ENCODE measurements around the gene ADGRV1.
"Not testable (repeated sequence)": the region's sequence is repeated elsewhere in the genome, so short reads cannot be mapped to it uniquely, and the experiment has no call there.

Gene ADGRV1

GRCh38 chr5:90655423-90655822, 96.8 kb downstream of the ADGRV1 start:
- H3K27ac ChIP-seq, result no peak overlapping the region
- TF ChIP-seq CTCF (IDR thresholded peaks at IDR 0.05), result no peak
- no peak for TF ChIP-seq ZFX (IDR thresholded peaks at IDR 0.05; ENCODE audit: borderline replicate concordance)

GRCh38 chr5:90657030-90657429, 98.4 kb downstream of the ADGRV1 start:
- TF ChIP-seq CTCF (IDR thresholded peaks at IDR 0.05), result no peak
- H3K27ac ChIP-seq, result no peak overlapping the region

- no peak for TF ChIP-seq ZFX (IDR thresholded peaks at IDR 0.05; ENCODE audit: borderline replicate concordance)
- TF ChIP-seq CTCF (IDR thresholded peaks at IDR 0.05), result no peak
- no peak overlapping the region for H3K27ac ChIP-seq
Observed at GRCh38 chr5:90657788-90658187, 99.2 kb downstream of the ADGRV1 start.

DNA sequence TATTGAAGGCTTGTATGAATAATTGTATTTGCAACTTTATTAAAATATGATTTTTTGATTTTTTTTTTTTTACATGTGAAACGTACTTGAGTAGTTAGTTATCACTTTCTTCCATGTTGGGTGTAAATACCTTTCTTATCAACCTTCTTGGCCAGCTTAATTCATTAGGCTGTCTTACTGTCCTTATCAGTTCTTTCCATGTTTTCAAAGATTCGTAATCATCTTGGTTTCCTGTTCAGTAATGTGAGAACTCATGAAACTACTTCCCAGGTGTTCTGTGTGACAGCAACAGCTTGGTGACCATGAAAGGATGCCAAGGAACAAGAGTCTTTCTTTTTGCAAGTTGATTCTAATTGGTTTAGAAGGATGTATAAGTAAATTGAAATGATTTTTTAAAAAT, 100.0 kb downstream of the ADGRV1 start:
- no peak overlapping the region for H3K27ac ChIP-seq
- TF ChIP-seq ZFX (IDR thresholded peaks at IDR 0.05; ENCODE audit: borderline replicate concordance), result no peak
- TF ChIP-seq CTCF (IDR thresholded peaks at IDR 0.05), result no peak

DNA sequence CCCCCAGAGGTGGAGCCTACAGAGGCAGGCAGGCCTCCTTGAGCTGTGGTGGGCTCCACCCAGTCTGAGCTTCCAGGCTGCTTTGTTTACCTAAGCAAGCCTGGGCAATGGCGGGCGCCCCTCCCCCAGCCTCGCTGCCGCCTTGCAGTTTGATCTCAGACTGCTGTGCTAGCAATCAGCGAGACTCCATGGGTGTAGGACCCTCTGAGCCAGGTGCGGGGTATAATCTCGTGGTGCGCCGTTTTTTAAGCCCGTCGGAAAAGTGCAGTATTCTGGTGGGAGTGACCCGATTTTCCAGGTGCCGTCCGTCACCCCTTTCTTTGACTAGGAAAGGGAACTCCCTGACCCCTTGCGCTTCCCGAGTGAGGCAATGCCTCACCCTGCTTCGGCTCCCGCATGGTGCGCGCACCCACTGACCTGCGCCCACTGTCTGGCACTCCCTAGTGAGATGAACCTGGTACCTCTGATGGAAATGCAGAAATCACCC, 109.5 kb downstream of the ADGRV1 start:
- not testable (repeated sequence) for H3K27ac ChIP-seq

- H3K27ac ChIP-seq, result no peak overlapping the region
- TF ChIP-seq ZFX (IDR thresholded peaks at IDR 0.05; ENCODE audit: borderline replicate concordance) (no peak), CTCF (IDR thresholded peaks at IDR 0.05) (no peak)
Observed at GRCh38 chr5:90675222-90675621, 116.6 kb downstream of the ADGRV1 start.

- no peak overlapping the region for H3K27ac ChIP-seq
- TF ChIP-seq CTCF (IDR thresholded peaks at IDR 0.05) (no peak), ZFX (IDR thresholded peaks at IDR 0.05; ENCODE audit: borderline replicate concordance) (no peak)
Observed at GRCh38 chr5:90680921-90681563, 122.4 kb downstream of the ADGRV1 start.

- H3K27ac ChIP-seq, result no peak overlapping the region
- TF ChIP-seq CTCF (IDR thresholded peaks at IDR 0.05), result no peak
- no peak for TF ChIP-seq ZFX (IDR thresholded peaks at IDR 0.05; ENCODE audit: borderline replicate concordance)
Observed at GRCh38 chr5:90682278-90682677, 123.7 kb downstream of the ADGRV1 start.

Measured in 22Rv1 (cell line).